Activated naive CD8-positive, alpha-beta T cell (primary cell): ENCODE results near the gene GP1BB.

Source experiments
- H3K27ac Mint-ChIP-seq: one replicate; pipeline ENCODE4 v1.8.0; 2021; ENCODE audit warnings: mixed read lengths
- H3K27me3 Mint-ChIP-seq: one replicate; pipeline ENCODE4 v1.8.0; 2021; ENCODE audit warnings: mixed read lengths
- H3K36me3 Mint-ChIP-seq: one replicate; pipeline ENCODE4 v1.8.0; 2021; ENCODE audit warnings: mixed read lengths
- H3K4me1 Mint-ChIP-seq: one replicate; pipeline ENCODE4 v1.8.0; 2021; ENCODE audit warnings: low read depth, mixed read lengths
- H3K4me3 Mint-ChIP-seq: one replicate; pipeline ENCODE4 v1.8.0; 2021; ENCODE audit warnings: mild to moderate bottlenecking, mixed read lengths
- H3K9me3 Mint-ChIP-seq: one replicate; pipeline ENCODE4 v1.8.0; 2021; ENCODE audit warnings: low read depth, mixed read lengths

GP1BB gene

GRCh38 chr22:19756288-19757128 lies 33.2 kb downstream of the GP1BB start:
- Mint-ChIP-seq H3K27me3 (peaks cover 30% of the 10 kb centered on the region), H3K4me3 (peak overlapping the region; percentile 77), H3K4me1 (peaks cover 26% of the 10 kb centered on the region), H3K9me3 (no peaks in the 10 kb centered on the region), H3K36me3 (no peaks in the 10 kb centered on the region), H3K27ac (no peak overlapping the region)

GRCh38 chr22:19757140-19757984 lies 34.0 kb downstream of the GP1BB start:
- Mint-ChIP-seq H3K4me1 (peaks cover 30% of the 10 kb centered on the region), H3K4me3 (peak overlapping the region; percentile 75), H3K27ac (no peak overlapping the region), H3K27me3 (peaks cover 34% of the 10 kb centered on the region), H3K36me3 (no peaks in the 10 kb centered on the region), H3K9me3 (no peaks in the 10 kb centered on the region)

GRCh38 chr22:19757985-19758895 lies 34.9 kb downstream of the GP1BB start:
- peaks cover 30% of the 10 kb centered on the region for H3K27me3 Mint-ChIP-seq
- peak overlapping the region; percentile 75 for H3K4me3 Mint-ChIP-seq
- H3K27ac Mint-ChIP-seq = no peak overlapping the region
- H3K9me3 Mint-ChIP-seq = no peaks in the 10 kb centered on the region
- H3K4me1 Mint-ChIP-seq = peaks cover 30% of the 10 kb centered on the region
- no peaks in the 10 kb centered on the region for H3K36me3 Mint-ChIP-seq

GRCh38 chr22:19758896-19759426 lies 35.6 kb downstream of the GP1BB start:
- H3K36me3 Mint-ChIP-seq = no peaks in the 10 kb centered on the region
- peaks cover 28% of the 10 kb centered on the region for H3K27me3 Mint-ChIP-seq
- peaks cover 30% of the 10 kb centered on the region for H3K4me1 Mint-ChIP-seq
- peak overlapping the region; percentile 35 for H3K4me3 Mint-ChIP-seq
- H3K27ac Mint-ChIP-seq = no peak overlapping the region
- H3K9me3 Mint-ChIP-seq = no peaks in the 10 kb centered on the region

- no peaks in the 10 kb centered on the region for H3K36me3 Mint-ChIP-seq
- H3K27ac Mint-ChIP-seq = no peak overlapping the region
- no peaks in the 10 kb centered on the region for H3K9me3 Mint-ChIP-seq
- H3K27me3 Mint-ChIP-seq = peaks cover 26% of the 10 kb centered on the region
- H3K4me1 Mint-ChIP-seq = peaks cover 30% of the 10 kb centered on the region
- H3K4me3 Mint-ChIP-seq = peak overlapping the region; percentile 91
Measured at GRCh38 chr22:19759427-19760057, 36.2 kb downstream of the GP1BB start.

- no peak within 1 kb of the TSS for H3K27ac Mint-ChIP-seq
- H3K27me3 Mint-ChIP-seq = peaks cover 29% of the 10 kb centered on the region
- peak within 1 kb of the TSS; percentile 91 for H3K4me3 Mint-ChIP-seq
- H3K4me1 Mint-ChIP-seq = peaks cover 32% of the 10 kb centered on the region
- no peaks in the 10 kb centered on the region for H3K36me3 Mint-ChIP-seq
- H3K9me3 Mint-ChIP-seq = no peaks in the 10 kb centered on the region
Measured at GRCh38 chr22:19760058-19760950, 37.0 kb downstream of the GP1BB start, which contains the start of gene TBX1. Gene TBX1, plus strand, starts transcription at chr22:19760778. Its CDS starts 66 bp downstream, at chr22:19760844.

GRCh38 chr22:19760951-19761724 lies 37.8 kb downstream of the GP1BB start:
- no peak overlapping the region for H3K27ac Mint-ChIP-seq
- no peaks in the 10 kb centered on the region for H3K9me3 Mint-ChIP-seq
- peaks cover 26% of the 10 kb centered on the region for H3K27me3 Mint-ChIP-seq
- no peaks in the 10 kb centered on the region for H3K36me3 Mint-ChIP-seq
- peaks cover 29% of the 10 kb centered on the region for H3K4me1 Mint-ChIP-seq
- H3K4me3 Mint-ChIP-seq = peak overlapping the region; percentile 80

GRCh38 chr22:19761725-19762567 lies 38.6 kb downstream of the GP1BB start:
- Mint-ChIP-seq H3K36me3 (no peaks in the 10 kb centered on the region), H3K27me3 (peaks cover 24% of the 10 kb centered on the region), H3K4me3 (peak overlapping the region; percentile 80), H3K9me3 (no peaks in the 10 kb centered on the region), H3K4me1 (peaks cover 26% of the 10 kb centered on the region), H3K27ac (no peak overlapping the region)

- H3K27ac Mint-ChIP-seq = no peak overlapping the region
- H3K4me3 Mint-ChIP-seq = no peak overlapping the region
- peaks cover 19% of the 10 kb centered on the region for H3K27me3 Mint-ChIP-seq
- peaks cover 25% of the 10 kb centered on the region for H3K4me1 Mint-ChIP-seq
- H3K36me3 Mint-ChIP-seq = no peaks in the 10 kb centered on the region
- H3K9me3 Mint-ChIP-seq = no peaks in the 10 kb centered on the region
Measured at GRCh38 chr22:19762568-19763457, 39.5 kb downstream of the GP1BB start.

GRCh38 chr22:19763458-19764298 lies 40.3 kb downstream of the GP1BB start:
- Mint-ChIP-seq H3K36me3 (no peaks in the 10 kb centered on the region), H3K27me3 (peaks cover 19% of the 10 kb centered on the region), H3K9me3 (no peaks in the 10 kb centered on the region), H3K4me3 (no peak overlapping the region), H3K4me1 (peaks cover 23% of the 10 kb centered on the region), H3K27ac (no peak overlapping the region)

- peaks cover 23% of the 10 kb centered on the region for H3K4me1 Mint-ChIP-seq
- H3K27ac Mint-ChIP-seq = no peak overlapping the region
- H3K9me3 Mint-ChIP-seq = no peaks in the 10 kb centered on the region
- no peak overlapping the region for H3K4me3 Mint-ChIP-seq
- H3K27me3 Mint-ChIP-seq = peaks cover 22% of the 10 kb centered on the region
- H3K36me3 Mint-ChIP-seq = no peaks in the 10 kb centered on the region
Measured at GRCh38 chr22:19764299-19764593, 40.9 kb downstream of the GP1BB start.
